Muscle layer of duodenum (tissue), 2 donors: ENCODE data around the gene CCL22.

Experiments used
- H3K27ac ChIP-seq: one replicate; pipeline ENCODE4 v1.7.0; 2013; ENCODE audit warnings: mild to moderate bottlenecking, low read length
- H3K27me3 ChIP-seq: one replicate; pipeline ENCODE4 v1.7.0; 2013; ENCODE audit warnings: low read depth, mild to moderate bottlenecking, control low read depth, low read length
- H3K36me3 ChIP-seq, 2 donors: one replicate each; pipeline ENCODE4 v1.7.0; 2013; ENCODE audit warnings: low read length in 2 of 2, control low read depth in 1 of 2, mild to moderate bottlenecking in 1 of 2; ENCODE audit not compliant: insufficient read depth in 2 of 2, control insufficient read depth in 1 of 2
- H3K4me1 ChIP-seq, 2 donors: one replicate each; pipeline ENCODE4 v1.7.0; 2013; ENCODE audit warnings: low read length in 2 of 2, mild to moderate bottlenecking in 2 of 2, control low read depth in 1 of 2, moderate library complexity in 1 of 2; ENCODE audit not compliant: insufficient read depth in 2 of 2, control insufficient read depth in 1 of 2
- H3K4me3 ChIP-seq, 2 donors: one replicate each; pipeline ENCODE4 v1.7.0; 2013; ENCODE audit warnings: low read length in 2 of 2, low read depth in 1 of 2, mild to moderate bottlenecking in 1 of 2
- H3K9me3 ChIP-seq, 2 donors: one replicate each; pipeline ENCODE4 v1.7.0; 2013; ENCODE audit warnings: low read length in 2 of 2, control low read depth in 1 of 2, mild to moderate bottlenecking in 1 of 2; ENCODE audit not compliant: control insufficient read depth in 1 of 2
- donor health status: healthy.

Gene CCL22

DNA sequence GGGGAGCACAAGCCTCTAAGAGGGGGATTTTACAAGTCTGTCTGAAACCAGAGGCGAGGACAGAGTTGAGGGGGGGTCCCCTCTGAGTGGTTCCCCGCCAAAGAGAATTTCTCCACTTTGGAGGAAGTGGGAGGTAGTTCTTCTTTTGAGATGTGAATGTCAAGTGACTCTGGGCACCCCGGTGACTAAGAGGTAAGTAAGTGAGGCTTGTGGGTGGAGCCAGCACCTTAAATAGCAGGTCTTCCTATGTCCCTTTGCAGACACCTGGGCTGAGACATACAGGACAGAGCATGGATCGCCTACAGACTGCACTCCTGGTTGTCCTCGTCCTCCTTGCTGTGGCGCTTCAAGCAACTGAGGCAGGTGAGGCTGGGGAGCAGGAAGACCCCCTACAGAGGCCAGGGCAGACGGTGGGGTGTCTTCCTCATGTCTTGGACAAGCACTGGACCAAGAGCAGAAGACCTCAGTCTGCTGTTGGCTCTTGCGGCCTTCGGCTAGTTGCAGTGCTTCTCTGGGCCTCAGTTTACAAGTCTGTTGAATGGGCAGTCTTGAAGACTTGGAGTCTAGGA, at the start of gene CCL22:
TSS of gene CCL22 (plus strand) at position 257 of the 569 bp plus-strand sequence. CDS start at position 291, 34 bp downstream.
- no peaks in the 10 kb centered on the region for H3K4me1 ChIP-seq
- no peak within 1 kb of the TSS for H3K4me3 ChIP-seq
- H3K27me3 ChIP-seq, result no peaks in the 10 kb centered on the region
- no peak within 1 kb of the TSS for H3K27ac ChIP-seq
- H3K9me3 ChIP-seq, result no peaks in the 10 kb centered on the region
- no peaks in the 10 kb centered on the region for H3K36me3 ChIP-seq

DNA sequence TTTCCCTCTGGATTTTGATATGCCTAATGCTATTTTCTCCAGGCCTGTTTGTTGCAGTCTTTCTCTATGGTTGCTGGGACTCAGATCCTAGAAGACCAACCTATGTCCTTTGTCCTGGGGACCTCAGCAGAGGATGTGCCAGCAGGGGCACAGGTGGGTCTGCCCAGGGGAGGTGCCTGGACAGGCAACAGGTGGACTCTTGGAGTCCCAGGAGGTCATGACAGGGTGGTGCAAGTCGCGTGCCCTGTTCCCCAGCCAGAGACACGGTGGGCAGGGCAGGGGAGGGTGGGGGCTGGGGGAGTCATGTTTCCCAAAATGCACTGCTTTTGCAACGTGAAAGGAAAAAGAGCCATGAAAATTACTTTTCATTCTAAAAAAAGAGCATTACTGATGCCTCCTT, 47.8 kb upstream of the CCL22 start:
- H3K4me3 ChIP-seq, result no peak overlapping the region
- H3K36me3 ChIP-seq, result no peaks in the 10 kb centered on the region
- no peaks in the 10 kb centered on the region for H3K27me3 ChIP-seq
- H3K27ac ChIP-seq, result no peak overlapping the region
- H3K9me3 ChIP-seq, result no peaks in the 10 kb centered on the region
- H3K4me1 ChIP-seq, result no peaks in the 10 kb centered on the region

- Histone ChIP-seq H3K4me3 (no peak overlapping the region), H3K27me3 (no peaks in the 10 kb centered on the region), H3K9me3 (no peaks in the 10 kb centered on the region), H3K36me3 (no peaks in the 10 kb centered on the region), H3K27ac (no peak overlapping the region), H3K4me1 (peaks cover 6 to 14% of the 10 kb centered on the region in 2 donors)
Observed at GRCh38 chr16:57313509-57313908, 45.1 kb upstream of the CCL22 start.

DNA sequence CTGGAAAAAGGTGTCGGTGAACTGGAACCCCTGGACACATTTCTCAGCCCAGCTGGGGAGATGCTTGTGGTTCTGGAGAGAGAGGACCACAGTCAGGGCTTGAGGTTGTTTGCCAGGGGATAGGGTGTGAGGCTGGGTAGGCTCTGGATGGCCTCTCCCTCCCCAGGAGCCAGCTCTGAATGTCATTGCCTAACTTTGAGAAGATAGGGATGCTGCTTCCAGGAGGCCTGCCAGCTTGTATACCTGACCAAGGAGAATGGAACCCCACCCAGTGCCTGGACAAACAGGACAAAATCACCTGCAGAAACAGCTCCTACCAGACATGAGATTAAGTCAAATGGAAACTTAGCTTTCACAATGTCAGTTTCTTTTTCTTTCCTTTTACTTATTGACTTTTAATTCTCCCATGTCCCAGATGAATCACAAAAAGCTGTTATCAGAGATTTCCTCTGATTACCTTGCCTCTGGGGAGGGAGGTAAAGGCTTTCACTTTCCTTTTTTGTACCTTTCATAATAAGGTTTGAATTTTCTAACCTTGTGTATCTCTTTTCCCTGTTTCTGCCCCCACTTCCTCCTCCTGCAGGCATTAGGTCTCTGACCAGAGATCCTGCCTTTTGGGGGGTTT, 44.3 kb upstream of the CCL22 start:
- Histone ChIP-seq H3K27me3 (no peaks in the 10 kb centered on the region), H3K4me1 (peaks cover 6 to 14% of the 10 kb centered on the region in 2 donors), H3K9me3 (no peaks in the 10 kb centered on the region), H3K36me3 (no peaks in the 10 kb centered on the region), H3K4me3 (no peak overlapping the region), H3K27ac (no peak overlapping the region)

- no peaks in the 10 kb centered on the region for H3K36me3 ChIP-seq
- H3K4me3 ChIP-seq, result no peak overlapping the region
- H3K4me1 ChIP-seq, result peaks cover 6 to 14% of the 10 kb centered on the region in 2 donors
- no peaks in the 10 kb centered on the region for H3K27me3 ChIP-seq
- no peak overlapping the region for H3K27ac ChIP-seq
- H3K9me3 ChIP-seq, result no peaks in the 10 kb centered on the region
Observed at GRCh38 chr16:57315416-57315815, 43.2 kb upstream of the CCL22 start.

DNA sequence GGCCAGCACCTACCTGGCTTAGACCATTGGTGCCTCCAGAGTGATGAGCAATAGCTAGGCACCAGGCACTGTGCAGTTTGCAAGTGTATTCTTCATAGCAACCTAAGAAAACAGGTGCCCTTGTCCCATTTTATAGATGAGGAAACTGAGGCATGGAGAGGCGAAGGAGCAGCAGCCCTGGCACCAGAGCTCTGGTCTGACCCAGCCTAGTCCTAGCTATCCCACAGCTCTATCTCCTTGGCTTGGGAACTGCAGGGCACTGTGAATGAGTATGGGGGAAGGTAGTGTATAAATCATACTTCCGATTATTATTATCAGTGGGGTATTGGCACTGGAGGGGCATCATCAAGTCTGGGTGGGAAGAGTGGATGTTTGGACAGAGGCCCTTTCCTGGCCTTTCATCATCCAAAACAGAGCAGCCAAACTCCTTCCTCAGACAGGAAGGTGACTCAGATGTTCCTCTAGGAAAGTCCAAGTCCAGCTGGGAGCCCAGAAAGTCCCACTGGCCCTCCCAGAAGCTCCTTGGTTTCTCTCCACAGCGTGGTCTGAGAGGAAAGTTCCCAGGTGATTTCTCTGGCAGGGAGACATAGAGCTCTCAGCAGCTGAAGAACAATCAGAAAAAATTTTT, 42.1 kb upstream of the CCL22 start:
- H3K27ac ChIP-seq, result no peak overlapping the region
- no peak overlapping the region for H3K4me3 ChIP-seq
- peaks cover 6 to 14% of the 10 kb centered on the region in 2 donors for H3K4me1 ChIP-seq
- H3K36me3 ChIP-seq, result no peaks in the 10 kb centered on the region
- H3K9me3 ChIP-seq, result no peaks in the 10 kb centered on the region
- H3K27me3 ChIP-seq, result no peaks in the 10 kb centered on the region

DNA sequence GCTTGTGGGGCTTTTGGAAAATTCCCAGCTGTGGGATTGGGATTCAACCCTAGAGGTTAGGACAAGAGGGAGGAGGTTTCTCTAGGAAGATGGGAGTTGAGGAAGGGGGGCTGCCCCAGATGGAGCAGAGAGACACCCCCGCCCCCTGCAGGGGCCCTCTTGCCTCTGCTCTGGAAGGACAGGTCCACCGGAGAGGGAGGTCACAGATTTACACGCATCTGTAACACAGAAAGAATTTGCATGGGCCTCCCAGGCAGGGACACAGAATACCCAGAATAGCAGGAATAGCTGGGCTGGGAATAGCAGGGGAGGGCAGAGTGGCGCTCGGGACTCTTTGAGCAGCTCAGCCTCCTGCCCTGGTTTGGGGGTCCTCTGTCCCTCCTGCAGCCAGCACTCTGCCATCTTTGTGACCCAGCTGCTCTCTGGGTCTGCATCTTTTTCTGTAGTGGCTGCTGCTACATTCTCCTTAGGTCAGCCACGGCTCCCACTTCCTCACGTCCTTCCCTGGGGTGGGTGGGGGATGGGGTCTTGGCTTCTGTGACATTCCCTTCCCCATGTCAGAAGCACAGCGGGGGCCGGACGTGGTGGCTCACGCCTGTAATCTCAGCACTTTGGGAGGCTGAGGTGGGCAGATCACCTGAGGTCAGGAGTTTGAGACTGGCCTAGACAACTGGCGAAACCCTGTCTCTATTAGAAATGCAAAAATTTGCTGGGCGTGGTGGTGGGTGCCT, 40.2 kb upstream of the CCL22 start:
- Histone ChIP-seq H3K27me3 (no peaks in the 10 kb centered on the region), H3K4me3 (no peak overlapping the region), H3K36me3 (no peaks in the 10 kb centered on the region), H3K27ac (no peak overlapping the region), H3K9me3 (no peaks in the 10 kb centered on the region), H3K4me1 (peaks cover 6 to 14% of the 10 kb centered on the region in 2 donors)

DNA sequence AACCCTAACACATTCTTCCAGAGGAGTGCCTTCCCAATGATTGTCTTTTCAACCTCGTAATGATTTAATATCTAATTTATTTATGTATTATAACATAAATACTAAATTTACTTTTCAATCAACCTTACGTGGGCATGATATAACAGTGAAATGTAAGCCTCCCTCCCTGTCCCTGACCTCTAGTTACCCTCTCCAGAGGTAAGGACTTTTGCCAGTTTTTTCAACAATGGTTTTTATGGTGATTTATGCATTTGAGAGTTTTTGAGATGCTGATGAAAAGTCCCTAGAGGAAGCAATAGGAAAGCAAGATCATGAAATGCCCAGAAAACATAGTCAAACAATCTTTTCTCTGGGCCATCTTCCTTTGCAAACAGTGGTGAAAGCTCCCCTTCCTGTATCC, 38.9 kb upstream of the CCL22 start:
- Histone ChIP-seq H3K4me3 (no peak overlapping the region), H3K27ac (no peak overlapping the region), H3K36me3 (no peaks in the 10 kb centered on the region), H3K4me1 (peaks cover 6 to 14% of the 10 kb centered on the region in 2 donors), H3K9me3 (no peaks in the 10 kb centered on the region), H3K27me3 (no peaks in the 10 kb centered on the region)

DNA sequence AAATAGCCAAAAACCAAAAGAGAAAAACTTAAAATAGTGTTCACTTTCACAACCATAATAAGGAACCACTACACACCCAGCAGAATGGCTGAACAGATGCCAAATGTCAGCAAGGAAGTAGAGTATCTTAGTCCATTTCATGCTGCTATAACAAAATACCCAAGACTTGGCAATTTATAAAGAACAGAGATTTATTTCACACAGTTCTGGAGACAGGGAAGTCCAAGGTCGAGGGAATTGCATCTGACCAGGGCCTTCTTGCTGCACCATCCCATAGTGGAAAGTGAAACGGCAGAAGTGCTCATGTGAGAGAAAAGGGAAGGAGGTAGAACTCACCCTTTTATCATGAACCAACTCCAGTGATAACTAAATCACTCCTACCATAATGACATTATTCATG, 33.8 kb upstream of the CCL22 start:
- Histone ChIP-seq H3K27me3 (no peaks in the 10 kb centered on the region), H3K4me3 (no peak overlapping the region), H3K27ac (no peak overlapping the region), H3K36me3 (no peaks in the 10 kb centered on the region), H3K4me1 (no peaks in the 10 kb centered on the region), H3K9me3 (peaks cover 0 to 4% of the 10 kb centered on the region in 2 donors)

DNA sequence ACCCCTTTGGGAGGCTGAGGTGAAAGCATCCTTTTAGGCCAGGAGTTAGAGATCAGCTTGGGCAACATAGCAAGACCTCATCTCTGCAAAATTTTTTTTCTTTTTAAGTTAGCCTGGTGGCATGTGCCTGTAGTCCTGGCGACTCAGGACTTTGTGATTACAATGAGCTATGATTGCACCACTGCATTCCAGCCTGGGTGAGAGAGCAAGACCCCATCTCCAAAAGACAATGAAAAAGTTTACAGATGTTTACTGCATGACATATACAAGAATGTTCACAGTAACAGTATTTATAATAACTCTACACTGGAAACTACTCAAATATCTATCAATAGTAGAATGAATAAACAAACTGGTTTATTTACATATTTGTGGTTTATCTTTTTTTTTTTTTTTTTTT, 33.1 kb upstream of the CCL22 start:
- H3K36me3 ChIP-seq, result no peaks in the 10 kb centered on the region
- no peak overlapping the region for H3K4me3 ChIP-seq
- no peaks in the 10 kb centered on the region for H3K27me3 ChIP-seq
- no peak overlapping the region for H3K27ac ChIP-seq
- H3K9me3 ChIP-seq, result peaks cover 0 to 4% of the 10 kb centered on the region in 2 donors
- H3K4me1 ChIP-seq, result no peaks in the 10 kb centered on the region

DNA sequence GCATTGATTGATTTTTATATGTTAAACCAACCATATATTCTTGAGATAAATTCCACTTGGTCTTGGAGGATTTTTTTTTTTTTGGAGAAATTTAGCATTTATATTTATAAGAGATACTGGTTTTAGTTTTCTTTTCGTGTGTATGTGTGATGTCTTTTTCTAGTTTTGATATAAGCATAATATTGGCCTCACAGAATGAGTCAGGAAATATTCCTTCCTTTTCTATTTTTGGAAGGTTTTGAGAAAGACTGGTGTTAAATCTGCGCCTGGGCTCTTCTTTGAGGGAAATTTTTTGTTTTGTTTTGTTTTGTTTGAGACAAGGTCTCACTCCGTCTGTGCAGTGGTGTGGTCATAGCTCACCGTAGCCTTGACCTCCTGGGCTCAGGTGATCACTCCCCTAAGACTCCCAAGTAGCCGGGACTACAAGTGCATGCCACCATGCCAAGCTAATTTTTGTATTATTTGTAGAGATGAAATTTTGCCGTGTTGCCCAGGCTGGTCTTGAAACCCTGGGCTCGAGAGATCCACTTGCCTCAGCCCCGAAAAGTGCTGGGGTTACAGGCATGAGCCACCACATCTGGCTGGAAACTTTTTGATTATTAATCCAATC, 28.8 kb upstream of the CCL22 start:
- Histone ChIP-seq H3K27me3 (no peaks in the 10 kb centered on the region), H3K4me3 (no peak overlapping the region), H3K27ac (no peak overlapping the region), H3K36me3 (no peaks in the 10 kb centered on the region), H3K4me1 (no peaks in the 10 kb centered on the region), H3K9me3 (peaks cover 0 to 4% of the 10 kb centered on the region in 2 donors)
